Esophagus muscularis mucosa (tissue), 4 donors: Measurements from ENCODE around the gene AUTS2. TPM values are rescaled to one million over a fixed set of nuclear protein-coding genes. Genes with fewer than 3 reads are reported as not detected.

ENCODE experiments used
- DNase-seq: peaks from one replicate; pipeline ENCODE4 v3.0.0-alpha.2; 2017; ENCODE audit errors: extremely low spot score
- H3K27ac ChIP-seq, 4 donors: fragments of 200-600 bp; sonication (generic); replicated peaks in 1 of 4; 1 replicate in 3 of 4; 2 replicates in 1 of 4; pipeline ENCODE4 v1.5.1; 2016 to 2019; ENCODE audit warnings: mild to moderate bottlenecking in 1 of 4
- H3K27me3 ChIP-seq, 4 donors: fragments of 200-600 bp; sonication (generic); one replicate each; pipeline versions ENCODE4 v1.5.1 to v1.6.0; 2016 to 2019
- H3K36me3 ChIP-seq, 4 donors: fragments of 200-600 bp; sonication (generic); one replicate each; pipeline ENCODE4 v1.5.1; 2016 to 2019
- H3K4me1 ChIP-seq, 4 donors: fragments of 200-600 bp; sonication (generic); one replicate each; pipeline ENCODE4 v1.5.1; 2016 to 2019
- H3K4me3 ChIP-seq, 4 donors: fragments of 200-600 bp; sonication (generic); 1 replicate in 2 of 4; 2 replicates in 2 of 4; pipeline ENCODE4 v1.5.1; 2016 to 2019; ENCODE audit warnings: mild to moderate bottlenecking in 4 of 4, moderate library complexity in 1 of 4
- H3K9me3 ChIP-seq, 4 donors: fragments of 200-600 bp; sonication (generic); 1 replicate in 3 of 4; 2 replicates in 1 of 4; pipeline ENCODE4 v1.5.1; 2016 to 2019
- CTCF ChIP-seq, 3 experiments: fragments of 200-600 bp in 2 of 3; fragments of 450-650 bp in 1 of 3; sonication (generic) in 2 of 3; IDR thresholded peaks; one replicate each; pipeline ENCODE4 v1.5.1; 2017 to 2019; ENCODE audit warnings: antibody characterized with exemption in 3 of 3, mild to moderate bottlenecking in 2 of 3, moderate library complexity in 1 of 3
- EP300 ChIP-seq: sonication (generic); formaldehyde crosslinking; IDR thresholded peaks from one replicate; pipeline ENCODE4 v1.6.1; 2017; ENCODE audit warnings: antibody characterized with exemption
- POLR2A ChIP-seq: fragments of 450-650 bp; IDR thresholded peaks from one replicate; pipeline ENCODE4 v1.6.1; 2017; ENCODE audit warnings: antibody characterized with exemption, moderate library complexity, mild to moderate bottlenecking, low read depth
- POLR2AphosphoS5 ChIP-seq, 2 donors: sonication (generic); formaldehyde crosslinking; IDR thresholded peaks; one replicate each; pipeline ENCODE4 v1.6.1; 2017; ENCODE audit warnings: antibody characterized with exemption in 2 of 2
- WGBS: methylation state at CpG from one replicate; pipeline ENCODE4 v1.1.5; 2018; 5-methylcytosine and 5-hydroxymethylcytosine counted together
- intact Hi-C: fragments of 100-400 bp; cut with DNase I; formaldehyde crosslinking; loops from one replicate; pipeline ENCODE4 v1.15.1; 2023
- total RNA-seq, 4 donors: library from RNA; depleted of rRNA; stranded (reverse); fragments of >200 nt; gene quantifications; one replicate each; pipeline versions ENCODE4 v1.1.0 to v1.2.1, GENCODE V29; 2016

The AUTS2 gene
- total RNA-seq, 4 donors from 2014 or later = 18.5 to 44.9 (median 34.2) TPM

DNA sequence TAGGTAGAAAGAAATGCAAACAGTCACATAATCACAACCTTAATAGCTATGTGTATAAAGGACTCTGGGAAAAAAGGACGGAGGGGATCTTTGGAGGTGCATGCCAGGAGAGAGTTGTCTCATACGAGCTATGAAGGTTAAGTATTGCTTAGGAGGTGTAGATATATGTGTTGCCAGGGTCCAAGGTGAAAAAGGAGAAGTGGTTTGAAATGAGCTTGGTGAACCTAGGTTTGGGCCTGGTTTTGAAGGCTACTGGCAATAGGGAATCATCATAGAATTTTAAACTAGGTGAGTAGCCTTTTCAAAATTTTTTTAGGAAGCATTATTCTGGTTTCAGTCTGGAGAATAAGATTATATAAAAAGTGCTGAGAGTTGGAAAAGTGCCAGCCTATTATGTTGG lies 336.8 kb downstream of the AUTS2 start:
- H3K27ac ChIP-seq = no peak overlapping the region
- no peak for TF ChIP-seq POLR2AphosphoS5 (IDR thresholded peaks at IDR 0.05)
- no peak for TF ChIP-seq POLR2A
- TF ChIP-seq EP300 = no peak
- TF ChIP-seq CTCF (IDR thresholded peaks at IDR 0.05) = no peak
- H3K9me3 ChIP-seq = no peaks in the 10 kb centered on the region
- intact Hi-C loops = no loop called here
- no peaks in the 10 kb centered on the region for H3K36me3 ChIP-seq
- H3K4me3 ChIP-seq = no peak overlapping the region
- 84% methylated on average over 2 of the region's 2 CpGs for WGBS
- H3K4me1 ChIP-seq = peaks cover 0 to 30% (median 25%) of the 10 kb centered on the region in 4 donors
- H3K27me3 ChIP-seq = no peaks in the 10 kb centered on the region
- DNase-seq = no peak

- 82% methylated on average over 4 of the region's 4 CpGs for WGBS
Measured at GRCh38 chr7:69937097-69937496, 338.8 kb downstream of the AUTS2 start.

DNA sequence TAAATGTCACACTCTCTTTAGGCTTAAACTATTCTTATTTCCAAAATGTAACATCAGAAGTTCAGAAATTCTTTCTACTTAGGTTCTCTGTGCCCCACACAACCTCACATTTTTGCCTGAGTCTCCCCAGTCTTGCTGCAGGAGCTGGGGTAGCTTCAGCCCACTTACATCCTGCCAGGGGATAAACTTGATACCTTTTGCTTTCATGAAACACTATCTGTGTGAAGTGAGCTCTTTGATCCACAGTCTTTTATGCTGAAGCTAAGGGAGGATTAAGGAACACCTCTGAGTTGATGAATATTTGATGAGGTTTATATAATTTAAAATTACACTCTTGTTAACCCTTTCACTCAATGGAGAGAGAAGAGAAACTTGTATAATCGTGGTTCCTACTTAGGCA lies 341.0 kb downstream of the AUTS2 start:
- H3K36me3 ChIP-seq = no peaks in the 10 kb centered on the region
- TF ChIP-seq POLR2A = no peak
- no peak for TF ChIP-seq POLR2AphosphoS5 (IDR thresholded peaks at IDR 0.05)
- no peak for TF ChIP-seq EP300
- TF ChIP-seq CTCF (IDR thresholded peaks at IDR 0.05) = no peak
- H3K9me3 ChIP-seq = no peaks in the 10 kb centered on the region
- no peak overlapping the region for H3K4me3 ChIP-seq
- peaks cover 0 to 29% (median 20%) of the 10 kb centered on the region in 4 donors for H3K4me1 ChIP-seq
- no peak for DNase-seq
- intact Hi-C loops = no loop called here
- H3K27me3 ChIP-seq = no peaks in the 10 kb centered on the region
- WGBS = 94% methylated on average over 1 of the region's 1 CpG
- no peak overlapping the region for H3K27ac ChIP-seq

More at GRCh38 chr7:69937097-69937496, 338.8 kb downstream of the AUTS2 start:
- no peak for DNase-seq
- peaks cover 0 to 40% (median 26%) of the 10 kb centered on the region in 4 donors for H3K4me1 ChIP-seq
- H3K36me3 ChIP-seq = no peaks in the 10 kb centered on the region
- intact Hi-C loops = no loop called here
- no peak overlapping the region for H3K27ac ChIP-seq
- H3K27me3 ChIP-seq = no peaks in the 10 kb centered on the region
- H3K9me3 ChIP-seq = no peaks in the 10 kb centered on the region
- no peak for TF ChIP-seq POLR2AphosphoS5 (IDR thresholded peaks at IDR 0.05)
- no peak for TF ChIP-seq EP300
- no peak for TF ChIP-seq CTCF (IDR thresholded peaks at IDR 0.05)
- no peak for TF ChIP-seq POLR2A
- H3K4me3 ChIP-seq = no peak overlapping the region

DNA sequence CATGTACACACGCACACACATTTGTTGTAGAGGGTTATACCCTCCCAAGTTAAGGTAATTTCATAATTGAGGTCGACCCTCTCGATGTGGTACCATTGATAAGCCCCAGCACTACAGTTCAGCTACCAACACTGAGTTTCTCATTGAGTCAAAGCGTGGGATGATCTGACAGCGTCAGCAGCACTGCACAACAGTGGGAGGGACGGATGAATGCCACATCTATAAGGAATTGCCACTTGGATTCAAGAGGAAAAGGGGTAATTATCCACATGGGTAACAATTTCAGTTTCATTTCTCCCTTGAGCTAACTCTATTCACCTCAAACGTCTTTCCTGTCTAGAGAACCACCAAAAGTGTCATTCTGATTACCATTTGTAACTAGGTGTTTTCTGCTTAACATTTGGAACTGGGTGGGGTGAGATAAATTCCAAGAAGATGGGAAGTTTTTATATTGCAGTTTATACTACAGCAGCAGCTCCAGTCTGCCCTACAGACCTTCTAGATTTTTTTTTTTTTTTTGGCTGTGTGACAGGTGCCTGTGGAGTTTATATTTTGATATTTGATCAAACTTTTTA lies 342.9 kb downstream of the AUTS2 start:
- no peak for TF ChIP-seq POLR2AphosphoS5 (IDR thresholded peaks at IDR 0.05)
- TF ChIP-seq POLR2A = no peak
- no peak for TF ChIP-seq CTCF (IDR thresholded peaks at IDR 0.05)
- no peak for TF ChIP-seq EP300
- Histone ChIP-seq H3K27ac (no peak overlapping the region), H3K27me3 (no peaks in the 10 kb centered on the region), H3K9me3 (no peaks in the 10 kb centered on the region), H3K4me3 (no peak overlapping the region), H3K36me3 (no peaks in the 10 kb centered on the region), H3K4me1 (peaks cover 0 to 17% (median 15%) of the 10 kb centered on the region in 4 donors)
- DNase-seq = no peak
- intact Hi-C loops = no loop called here
- 85% methylated on average over 7 of the region's 7 CpGs for WGBS

DNA sequence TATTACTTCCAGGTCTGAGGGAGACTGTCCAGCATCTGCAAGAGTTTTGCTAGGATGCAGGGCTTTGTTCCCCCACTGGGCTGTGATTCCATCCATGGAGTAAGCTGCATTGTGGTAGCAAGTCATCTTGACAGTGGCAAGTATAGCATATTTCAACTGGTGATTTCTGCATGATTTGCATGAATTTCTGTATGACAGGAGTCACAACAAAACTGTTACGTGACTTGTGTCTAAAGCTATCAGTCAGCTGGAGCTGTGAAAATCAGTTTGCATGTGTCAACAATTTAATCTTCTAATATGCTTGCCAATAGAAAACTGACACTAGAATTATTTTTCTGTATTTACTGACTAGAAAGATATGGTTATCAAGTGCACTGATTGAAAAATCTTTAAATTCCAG lies 344.3 kb downstream of the AUTS2 start:
- 93% methylated on average over 1 of the region's 1 CpG for WGBS
- no peak for DNase-seq
- H3K4me1 ChIP-seq = peaks cover 0 to 17% (median 13%) of the 10 kb centered on the region in 4 donors
- H3K9me3 ChIP-seq = no peaks in the 10 kb centered on the region
- TF ChIP-seq POLR2AphosphoS5 (IDR thresholded peaks at IDR 0.05) = no peak
- no peak for TF ChIP-seq POLR2A
- H3K27ac ChIP-seq = no peak overlapping the region
- intact Hi-C loops = no loop called here
- H3K4me3 ChIP-seq = no peak overlapping the region
- no peaks in the 10 kb centered on the region for H3K36me3 ChIP-seq
- no peaks in the 10 kb centered on the region for H3K27me3 ChIP-seq
